Coronary artery (tissue), 2 donors: ENCODE results near the gene STARD6.
"Not testable (repeated sequence)": the region's sequence is repeated elsewhere in the genome, so short reads cannot be mapped to it uniquely, and the experiment has no call there.

Source experiments
- DNase-seq: peaks from one replicate; pipeline ENCODE4 v3.0.0-alpha.2; 2017; ENCODE audit warnings: low spot score
- H3K27ac ChIP-seq, 2 donors: fragments of 200-600 bp; sonication (generic); one replicate each; pipeline ENCODE4 v1.5.1; 2016 to 2019
- H3K4me3 ChIP-seq: fragments of 200-600 bp; sonication (generic); 2 replicates; pipeline ENCODE4 v1.5.1; 2016; ENCODE audit warnings: mild to moderate bottlenecking, moderate library complexity
- CTCF ChIP-seq: fragments of 200-600 bp; sonication (generic); IDR thresholded peaks from one replicate; pipeline ENCODE4 v1.5.1; 2019; ENCODE audit warnings: antibody characterized with exemption

The STARD6 gene

DNA sequence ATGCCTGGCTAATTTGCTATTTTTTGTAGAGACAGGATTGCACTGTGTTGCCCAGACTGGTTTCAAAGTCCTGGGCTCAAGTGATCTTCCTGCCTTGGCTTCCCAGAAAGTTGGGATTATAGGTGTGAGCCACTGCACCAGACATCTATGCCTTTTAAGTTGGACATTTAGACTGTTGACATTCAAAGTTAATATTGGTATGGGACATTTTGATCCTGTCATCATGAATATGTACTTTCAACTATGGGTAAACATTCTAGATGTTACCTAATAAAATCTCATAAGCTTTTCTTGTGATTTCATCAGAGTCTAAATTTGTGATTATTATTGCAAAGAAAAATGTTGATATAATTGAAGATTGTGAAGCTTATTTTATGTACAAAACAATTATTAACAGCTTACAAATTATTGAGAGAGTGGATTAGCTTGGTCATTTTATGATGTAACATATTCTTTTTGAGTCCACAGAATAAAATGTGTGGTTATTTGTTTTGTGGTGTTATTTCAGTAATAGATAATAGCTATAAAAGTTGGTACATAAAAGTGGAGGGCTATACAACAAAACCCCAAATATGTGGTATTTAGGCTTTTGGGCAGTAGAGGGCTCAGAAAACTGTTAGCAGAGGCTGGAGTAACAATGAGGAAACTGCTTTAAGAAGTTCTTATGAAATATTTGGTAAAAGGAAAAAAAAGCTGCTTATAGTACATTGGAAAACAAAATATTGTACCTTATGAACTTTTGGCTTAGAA lies 41.4 kb downstream of the STARD6 start:
- no peak for TF ChIP-seq CTCF
- no peak for DNase-seq
- no peak overlapping the region for H3K27ac ChIP-seq
- no peak overlapping the region for H3K4me3 ChIP-seq

DNA sequence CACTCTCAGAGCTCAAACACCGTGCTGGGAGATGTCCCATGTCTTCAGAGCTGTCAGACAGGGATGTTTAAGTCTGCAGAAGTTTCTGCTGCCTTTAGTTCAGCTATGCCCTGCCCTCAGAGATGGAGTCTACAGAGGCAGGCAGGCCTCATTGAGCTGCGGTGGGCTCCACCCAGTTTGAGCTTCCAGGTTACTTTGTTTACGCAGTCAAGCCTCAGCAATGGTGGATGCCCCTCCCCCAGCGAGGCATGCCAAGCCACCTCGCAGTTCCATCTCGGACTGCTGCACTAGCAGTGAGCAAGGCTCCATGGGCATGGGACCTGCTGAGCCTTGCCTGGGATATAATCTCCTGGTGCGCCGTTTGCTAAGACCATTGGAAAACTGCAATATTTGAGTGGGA lies 48.1 kb downstream of the STARD6 start:
- not testable (repeated sequence) for H3K4me3 ChIP-seq, DNase-seq, H3K27ac ChIP-seq

GRCh38 chr18:54303408-54303807 lies 54.2 kb downstream of the STARD6 start:
- H3K27ac ChIP-seq = no peak overlapping the region

GRCh38 chr18:54298991-54299390 lies 58.7 kb downstream of the STARD6 start:
- not testable (repeated sequence) for DNase-seq, H3K4me3 ChIP-seq, H3K27ac ChIP-seq

More at GRCh38 chr18:54303408-54303807, 54.2 kb downstream of the STARD6 start:
- no peak for TF ChIP-seq CTCF
- no peak overlapping the region for H3K4me3 ChIP-seq
- no peak for DNase-seq

- no peak for DNase-seq
- TF ChIP-seq CTCF = no peak
- no peak overlapping the region for H3K4me3 ChIP-seq
Measured at GRCh38 chr18:54296062-54296461, 61.6 kb downstream of the STARD6 start.

DNA sequence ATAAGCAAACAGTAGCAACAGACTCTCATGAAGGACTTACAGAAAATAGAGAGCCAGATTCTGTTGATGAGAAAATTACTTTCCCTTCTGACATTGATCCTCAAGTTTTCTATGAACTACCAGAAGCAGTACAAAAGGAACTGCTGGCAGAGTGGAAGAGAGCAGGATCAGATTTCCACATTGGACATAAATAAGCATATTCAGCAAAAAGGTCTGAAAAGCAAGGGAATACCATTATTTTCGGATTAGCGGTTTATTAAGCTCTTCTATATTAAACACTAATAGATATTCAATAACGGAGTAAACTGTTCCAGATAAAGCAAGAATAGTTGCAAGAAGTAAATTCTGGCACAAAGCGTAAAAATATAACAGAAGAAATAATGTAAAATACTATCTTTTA lies 63.4 kb downstream of the STARD6 start:
- DNase-seq = no peak
- Histone ChIP-seq H3K27ac (no peak overlapping the region), H3K4me3 (no peak overlapping the region)
- no peak for TF ChIP-seq CTCF

More at GRCh38 chr18:54296062-54296461, 61.6 kb downstream of the STARD6 start:
- H3K27ac ChIP-seq = no peak overlapping the region

DNA sequence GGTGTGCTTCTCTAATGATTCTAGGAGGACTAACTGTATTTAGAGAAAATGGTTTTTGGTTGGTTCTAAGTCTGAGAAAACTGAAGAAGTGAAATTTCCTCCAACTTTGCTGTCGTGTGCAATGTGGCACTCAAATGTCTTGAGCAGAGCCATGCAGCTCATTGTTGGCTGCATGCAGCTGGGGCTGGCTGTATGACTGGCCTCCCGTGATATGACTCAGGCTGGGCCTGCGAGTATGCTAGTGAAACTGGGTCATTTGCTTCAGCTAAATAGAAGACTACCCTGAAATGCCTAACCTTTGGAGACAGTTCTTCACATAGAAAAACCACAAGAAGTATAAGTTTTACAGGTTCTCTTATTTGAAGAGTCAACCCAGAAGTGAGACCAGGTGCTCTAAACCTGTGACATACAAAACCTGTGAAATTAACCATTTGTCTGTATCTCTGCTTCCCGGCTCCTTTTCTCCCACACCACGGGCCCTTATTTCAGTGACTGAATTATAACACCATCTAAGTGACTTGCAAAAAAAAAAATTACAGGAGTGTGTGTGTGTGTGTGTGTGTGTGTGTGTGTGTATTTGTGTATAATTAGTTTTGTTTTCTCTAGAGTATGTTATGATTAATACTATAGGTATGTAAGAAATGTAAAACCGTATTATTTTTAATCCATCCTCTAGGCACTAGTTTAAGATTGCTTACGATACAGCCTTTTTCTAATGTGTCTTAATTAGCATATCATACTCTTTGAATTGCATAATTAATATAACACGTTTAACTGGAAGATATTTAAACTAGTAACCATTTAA lies 72.5 kb downstream of the STARD6 start:
- H3K27ac ChIP-seq = no peak overlapping the region
- DNase-seq = no peak
- TF ChIP-seq CTCF = no peak
- H3K4me3 ChIP-seq = no peak overlapping the region

DNA sequence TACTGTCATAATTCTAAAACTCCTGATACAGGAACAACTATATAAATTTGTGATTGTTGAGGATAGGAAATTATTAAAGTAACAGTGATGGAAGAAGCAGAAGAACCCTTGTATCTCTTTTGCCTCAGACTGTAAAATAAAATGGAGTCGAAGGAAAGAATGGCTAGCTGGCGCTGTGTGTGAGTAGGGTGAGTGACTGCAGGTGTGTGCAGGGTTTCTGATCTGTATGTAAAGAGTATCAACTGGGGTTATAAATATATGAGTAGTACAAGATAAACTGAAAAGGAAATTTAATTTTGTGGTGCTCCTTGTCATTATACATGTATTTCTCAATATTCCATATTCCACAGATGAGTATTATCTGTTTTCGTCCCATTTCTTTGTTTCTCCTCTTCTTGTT lies 73.1 kb downstream of the STARD6 start:
- H3K27ac ChIP-seq = no peak overlapping the region
- no peak overlapping the region for H3K4me3 ChIP-seq
- TF ChIP-seq CTCF = no peak
- DNase-seq = no peak
